ENCODE data around the gene DIS3L2.
"Not testable (repeated sequence)": the region's sequence is repeated elsewhere in the genome, so short reads cannot be mapped to it uniquely, and the experiment has no call there.

Gene DIS3L2

DNA sequence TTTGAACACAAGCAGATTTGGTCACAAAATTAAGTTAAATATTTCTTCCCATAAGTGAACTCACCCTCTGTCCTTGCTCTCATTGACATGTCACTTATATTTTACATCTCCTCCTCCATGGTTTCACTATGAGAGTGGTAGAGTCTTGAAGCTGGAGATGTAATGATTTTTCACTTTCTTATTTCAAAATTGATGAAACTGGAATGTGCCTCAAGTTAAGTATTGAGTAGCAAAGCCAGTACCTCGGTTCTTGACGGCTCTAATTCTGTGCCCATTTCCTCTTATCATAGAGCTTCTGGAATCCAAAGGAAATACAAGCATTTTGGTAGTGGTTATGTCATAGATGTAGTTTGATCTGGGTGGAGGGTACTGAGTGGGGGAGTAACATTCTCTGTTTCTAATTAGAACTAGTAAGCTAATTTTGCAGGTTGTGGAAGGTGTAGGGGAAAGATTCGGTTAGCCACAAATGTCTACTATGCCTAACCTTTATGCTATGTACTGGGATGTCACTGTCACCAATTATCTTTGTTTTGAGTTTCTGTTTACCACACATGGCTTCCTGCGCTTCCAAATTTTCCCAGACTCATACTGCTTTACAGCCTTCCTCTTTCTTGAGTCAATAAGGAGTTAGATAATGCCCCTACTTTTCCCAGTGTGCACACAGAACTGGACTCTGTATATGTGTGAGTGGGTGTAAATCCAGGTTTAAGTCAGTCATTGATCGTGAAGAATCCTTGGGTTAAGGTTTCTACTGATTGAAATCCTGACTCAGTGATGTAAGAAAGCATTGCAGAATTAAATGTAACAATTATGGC lies 96.8 kb downstream of the DIS3L2 start:
- no peak for DNase-seq (ENCODE audit: low spot score)

DNA sequence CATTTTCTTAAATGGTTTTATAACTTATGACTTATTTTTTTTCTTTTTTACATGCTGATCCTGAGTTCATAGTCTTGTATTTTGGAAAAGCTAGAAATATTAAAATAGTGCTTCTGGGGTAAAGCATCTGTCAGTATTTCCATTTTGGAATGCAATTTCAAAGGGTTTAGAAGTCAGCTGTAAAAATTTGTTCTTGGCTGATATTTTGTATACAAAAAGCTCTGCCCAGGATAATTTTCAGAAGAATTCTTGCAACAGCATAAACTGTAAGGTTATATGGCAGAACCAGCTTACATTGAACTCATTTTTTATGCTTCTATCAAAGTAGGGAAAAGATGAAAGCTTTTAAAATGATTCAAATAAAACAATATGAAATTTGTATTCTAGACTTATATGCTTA lies 97.4 kb downstream of the DIS3L2 start:
- DNase-seq (ENCODE audit: low spot score): no peak

DNA sequence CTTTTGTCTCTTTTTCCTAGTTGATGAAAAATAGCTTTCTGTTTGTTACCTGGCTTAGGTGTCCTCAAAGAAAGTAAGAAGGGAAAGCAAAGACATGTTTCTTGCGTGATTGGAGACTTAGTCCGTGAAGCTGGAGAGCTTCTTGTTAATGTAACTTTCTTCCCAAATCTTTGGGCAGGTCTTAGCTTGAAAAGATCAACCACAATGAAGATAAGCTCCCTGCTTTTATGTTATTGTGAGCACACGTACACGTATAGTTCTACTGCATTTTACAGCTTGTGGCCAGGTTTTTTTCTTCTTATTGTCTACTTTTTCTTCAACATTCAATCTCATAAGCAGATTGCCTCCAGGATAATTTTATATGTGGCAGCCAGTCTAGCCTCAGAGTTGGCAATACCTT lies 99.8 kb downstream of the DIS3L2 start:
- DNase-seq (ENCODE audit: low spot score): no peak

DNA sequence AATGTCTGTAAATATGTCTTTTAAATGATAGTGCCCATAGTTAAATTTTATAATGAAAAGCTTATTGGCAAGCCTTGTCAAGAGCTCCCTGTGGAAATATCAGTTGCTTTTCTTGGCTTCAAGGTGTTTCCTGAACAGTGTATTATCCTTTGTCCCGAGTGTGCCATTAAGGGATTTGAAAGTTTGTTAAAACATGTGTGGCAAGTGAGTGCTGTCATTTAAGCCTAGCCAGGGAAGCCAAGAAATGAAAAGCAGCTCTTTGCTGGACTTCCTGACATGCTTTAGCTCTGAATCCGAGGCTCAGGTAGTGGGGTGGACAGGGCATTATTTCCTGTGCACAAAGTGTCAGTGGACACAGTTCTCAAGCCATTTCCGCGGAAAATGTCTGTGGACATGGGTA lies 111.5 kb downstream of the DIS3L2 start:
- DNase-seq (ENCODE audit: low spot score): no peak

DNA sequence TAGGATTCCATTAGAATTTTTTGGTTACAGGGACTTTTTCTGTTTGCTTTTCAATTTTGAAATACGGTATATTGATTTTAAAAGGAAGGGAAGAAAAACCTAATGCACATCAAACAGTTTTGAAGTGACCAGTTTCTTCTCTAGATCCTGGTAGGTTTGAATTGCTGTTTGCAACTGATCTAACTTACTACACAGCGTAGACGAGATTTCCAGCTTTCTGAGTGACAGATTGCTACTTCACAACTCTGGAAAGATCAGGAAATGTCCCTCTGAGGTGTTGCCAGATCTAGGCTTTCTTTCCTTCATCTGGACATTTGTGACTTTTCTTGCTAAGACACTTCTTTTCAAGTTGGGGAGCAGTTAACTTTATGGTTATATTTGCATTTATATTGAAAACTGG lies 112.2 kb downstream of the DIS3L2 start:
- no peak for DNase-seq (ENCODE audit: low spot score)

DNA sequence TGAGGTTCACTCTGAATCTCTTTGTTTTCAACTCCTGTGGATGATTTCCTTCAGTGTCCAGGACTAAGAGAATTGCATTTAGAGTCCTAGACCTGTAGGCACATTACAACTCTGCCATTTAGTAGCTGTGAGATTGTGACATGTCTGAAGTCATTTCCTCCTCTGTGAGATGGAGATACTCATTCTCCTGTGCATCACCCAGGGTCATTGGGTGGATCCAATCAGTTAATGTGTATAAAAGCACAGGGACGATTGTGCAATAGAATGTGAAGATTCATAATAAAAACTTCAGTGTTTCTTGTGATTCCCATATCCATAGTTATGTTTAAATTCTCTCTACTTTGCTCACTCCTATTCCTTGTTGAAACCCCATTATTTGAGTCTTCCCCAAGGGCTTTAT lies 113.6 kb downstream of the DIS3L2 start:
- no peak for DNase-seq (ENCODE audit: low spot score)

DNA sequence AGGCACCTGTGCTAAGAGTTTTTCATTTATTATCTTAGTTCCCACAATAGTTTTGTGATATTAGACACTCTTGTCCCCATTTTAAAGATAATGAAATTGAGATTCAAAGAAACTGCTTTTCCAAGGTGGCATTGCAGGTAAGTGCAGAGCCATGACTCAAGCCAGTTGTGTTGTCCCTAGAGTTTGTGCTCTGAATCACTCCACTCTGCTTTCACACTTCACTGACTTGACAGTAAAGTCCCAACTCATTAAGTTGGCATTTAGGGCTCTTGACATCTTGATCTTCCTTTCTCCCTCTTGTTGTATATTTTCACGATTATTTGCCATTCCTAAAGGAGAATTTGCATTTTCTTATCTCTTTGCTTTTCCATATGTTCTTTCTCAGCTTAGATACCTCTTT lies 114.3 kb downstream of the DIS3L2 start:
- no peak for DNase-seq (ENCODE audit: low spot score)

DNA sequence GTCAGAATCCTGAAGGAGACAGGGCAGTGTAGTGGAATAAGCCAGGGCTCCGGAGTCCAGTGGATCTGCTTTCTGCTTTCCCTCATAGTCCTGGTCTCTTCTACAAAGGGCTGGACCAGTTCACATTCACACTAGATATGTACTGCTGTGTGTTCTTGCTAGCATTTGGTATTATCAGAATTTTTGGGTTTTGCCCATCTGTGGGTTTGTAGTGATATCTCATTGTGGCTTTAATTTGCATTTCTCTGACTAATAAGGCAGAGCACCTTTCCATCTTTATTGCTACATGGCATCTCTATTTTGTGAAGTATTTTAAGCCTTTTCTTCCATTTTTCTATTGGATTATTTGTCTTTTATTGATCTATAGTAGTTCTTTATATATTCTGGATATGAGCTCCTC lies 114.8 kb downstream of the DIS3L2 start:
- DNase-seq (ENCODE audit: low spot score): no peak

DNA sequence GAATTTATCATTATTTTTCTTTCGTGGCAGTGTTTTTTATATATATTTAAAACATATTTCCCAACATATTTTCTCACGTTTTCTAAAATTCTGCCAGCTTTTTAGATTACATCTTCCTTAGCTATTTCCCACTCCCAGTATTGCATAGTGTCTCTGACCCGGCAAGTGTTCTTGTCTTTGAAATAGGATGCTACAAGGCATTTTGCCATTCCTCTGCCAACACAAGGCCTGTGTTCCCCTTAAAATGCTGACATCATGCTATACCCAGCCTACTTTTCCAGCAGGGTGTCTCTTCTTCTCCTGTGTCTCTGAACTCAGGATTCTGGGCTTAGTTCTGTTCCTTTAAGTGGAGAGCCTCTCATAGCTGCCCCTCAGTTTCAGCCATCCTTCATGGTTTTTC lies 115.2 kb downstream of the DIS3L2 start:
- DNase-seq (ENCODE audit: low spot score): no peak

DNA sequence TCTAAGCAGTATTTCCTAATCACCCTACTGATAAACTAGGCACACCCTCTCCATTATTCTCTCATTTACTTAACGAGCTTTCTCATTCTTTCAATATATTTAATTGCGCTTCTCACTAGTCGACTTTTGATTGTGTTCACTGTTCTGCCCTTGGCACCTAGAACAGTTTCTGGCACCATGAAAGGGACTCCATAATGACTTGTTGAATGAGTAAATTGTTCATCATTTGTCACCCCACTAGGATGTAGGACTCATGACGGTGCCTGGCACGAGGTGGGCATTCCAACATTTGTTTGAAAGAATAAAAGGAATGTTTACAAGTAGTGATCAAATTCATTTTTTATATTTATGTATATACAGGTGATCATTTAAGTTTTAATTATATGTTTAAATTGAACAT lies 123.7 kb downstream of the DIS3L2 start:
- DNase-seq (ENCODE audit: low spot score): no peak

DNA sequence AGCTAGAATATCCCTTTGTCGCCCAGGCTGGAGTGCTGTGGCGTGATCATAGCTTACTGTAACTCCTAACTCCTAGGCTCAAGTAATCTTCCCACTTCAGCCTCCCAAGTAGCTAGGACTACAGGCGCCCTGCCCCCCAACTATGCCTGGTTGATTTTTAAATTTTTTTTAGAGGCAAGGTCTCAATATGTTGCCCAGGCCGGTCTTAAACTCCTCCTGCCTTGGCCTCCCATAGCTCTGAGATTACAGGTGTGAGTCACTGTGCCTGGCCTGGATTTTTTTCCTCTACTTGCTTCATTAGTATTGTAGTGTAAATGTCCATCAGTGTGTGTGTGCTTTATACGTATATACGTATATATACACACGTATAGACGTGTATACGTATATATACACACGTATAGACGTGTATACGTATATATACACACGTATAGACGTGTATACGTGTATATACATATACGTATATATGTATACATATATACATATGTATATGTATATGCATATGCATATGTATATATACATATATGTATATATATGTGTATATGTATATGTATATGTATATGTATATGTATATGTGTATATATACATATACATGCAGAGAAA lies 124.4 kb downstream of the DIS3L2 start:
- no peak for DNase-seq (ENCODE audit: low spot score)

DNA sequence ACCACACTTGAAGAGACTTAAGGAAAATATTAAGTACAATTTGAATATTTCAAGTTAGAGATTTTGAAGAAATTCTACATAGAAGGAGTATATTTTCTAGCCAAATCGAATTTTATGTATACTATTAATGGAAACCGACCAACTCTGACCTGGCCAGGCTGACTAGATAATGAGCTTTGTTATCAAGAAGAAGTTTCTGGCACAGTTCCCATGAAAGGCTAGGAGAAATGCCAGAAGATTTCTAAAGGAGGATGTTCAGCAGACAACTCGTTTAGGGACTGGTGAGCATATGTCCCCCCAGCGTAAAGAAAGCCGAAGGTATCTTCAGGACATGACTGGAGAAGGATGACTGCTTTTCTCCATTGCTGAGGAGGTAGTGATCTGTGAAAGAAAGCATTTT lies 127.3 kb downstream of the DIS3L2 start:
- DNase-seq (ENCODE audit: low spot score): no peak

DNA sequence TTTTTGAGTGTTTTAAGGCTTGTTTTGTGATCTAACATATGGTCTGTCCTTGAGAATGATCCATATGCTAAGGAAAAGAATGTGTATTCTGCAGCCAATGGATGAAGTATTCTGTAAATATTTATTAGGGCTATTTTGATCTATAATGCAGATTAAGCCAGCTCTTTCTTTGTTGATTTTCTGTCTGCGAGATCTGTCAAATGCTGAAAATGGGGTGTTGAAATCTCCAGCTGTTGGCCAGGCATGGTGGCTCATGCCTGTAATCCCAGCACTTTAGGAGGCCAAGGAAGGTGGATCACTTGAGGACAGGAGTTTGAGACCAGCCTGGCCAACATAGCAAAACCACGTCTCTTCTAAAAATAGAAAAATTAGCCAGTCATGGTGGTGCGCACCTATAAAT lies 132.7 kb downstream of the DIS3L2 start:
- DNase-seq (ENCODE audit: low spot score): no peak

DNA sequence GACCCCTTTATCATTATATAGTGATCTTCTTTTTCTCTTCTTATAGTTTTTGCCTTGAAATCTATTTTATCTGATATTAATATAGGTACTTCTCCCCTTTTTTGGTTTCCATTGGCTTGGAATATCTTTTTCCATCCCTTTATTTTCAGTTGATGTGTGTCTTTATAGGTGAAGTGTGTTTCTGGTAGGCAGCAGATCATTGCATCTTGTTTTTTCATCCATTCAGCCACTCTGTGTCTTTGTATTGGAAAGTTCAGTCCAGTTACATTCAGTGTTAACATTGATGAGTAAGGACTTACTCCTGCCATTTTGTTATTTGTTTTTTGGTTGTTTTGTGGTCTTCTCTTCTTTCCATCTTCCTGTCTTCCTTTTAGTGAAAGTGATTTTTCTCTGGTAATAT lies 133.4 kb downstream of the DIS3L2 start:
- no peak for DNase-seq (ENCODE audit: low spot score)

DNA sequence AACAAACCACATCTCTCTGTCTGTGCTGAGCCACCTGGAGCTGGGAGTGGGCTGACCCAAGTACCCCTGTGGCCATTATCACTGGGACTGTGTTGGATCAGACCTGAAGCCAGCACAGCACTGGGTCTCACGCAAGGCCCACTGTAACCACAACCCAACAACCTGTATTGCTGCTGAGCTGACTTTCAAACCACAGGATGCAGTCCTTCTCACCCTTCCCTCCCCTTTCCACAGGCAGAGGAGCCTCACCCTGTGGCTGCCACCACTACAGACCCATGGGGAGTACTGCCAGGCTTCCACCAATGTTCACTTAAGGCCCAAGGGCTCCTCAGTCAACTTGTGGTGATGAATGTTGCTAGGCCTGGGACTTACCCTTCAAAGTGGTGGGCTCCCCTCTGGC lies 135.7 kb downstream of the DIS3L2 start:
- no peak for DNase-seq (ENCODE audit: low spot score)

DNA sequence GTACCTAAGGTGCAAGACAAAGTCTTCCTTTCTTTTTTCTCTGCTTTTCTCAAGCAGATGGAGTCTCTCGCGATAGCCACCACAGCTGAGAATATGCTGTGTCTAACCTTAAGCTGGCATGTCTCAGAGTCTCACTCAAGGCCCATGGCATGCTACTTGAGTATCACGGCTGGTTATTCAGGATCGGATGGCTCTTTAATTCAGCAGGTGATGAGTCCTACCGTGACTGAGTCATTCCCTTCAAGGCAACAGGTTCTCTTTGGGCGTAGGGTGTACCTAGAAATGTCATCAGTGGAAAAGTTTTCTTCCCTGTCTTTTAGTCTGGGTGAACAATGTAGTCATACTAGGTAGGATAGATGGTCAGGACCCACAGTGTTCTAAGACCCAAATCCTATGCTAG lies 136.2 kb downstream of the DIS3L2 start:
- no peak for DNase-seq (ENCODE audit: low spot score)

DNA sequence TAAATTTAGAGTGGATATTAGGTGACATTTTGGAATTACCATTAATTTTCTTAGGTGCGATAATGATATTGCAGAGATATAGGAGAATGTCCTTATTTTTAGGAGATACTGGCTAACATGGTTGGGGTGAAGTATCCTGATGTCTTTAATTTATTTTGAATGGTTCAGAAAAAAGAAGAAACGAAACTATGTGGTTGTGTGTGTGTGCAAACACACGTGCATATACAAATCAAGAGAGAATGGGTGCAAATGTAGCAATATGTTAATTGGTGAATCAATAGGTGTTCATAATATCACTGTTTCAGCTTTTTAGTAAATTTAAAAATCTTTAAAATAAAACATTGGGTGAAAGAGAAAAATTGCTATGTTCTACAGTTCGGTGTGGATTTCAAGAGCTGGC lies 140.9 kb downstream of the DIS3L2 start:
- no peak for DNase-seq (ENCODE audit: low spot score)

DNA sequence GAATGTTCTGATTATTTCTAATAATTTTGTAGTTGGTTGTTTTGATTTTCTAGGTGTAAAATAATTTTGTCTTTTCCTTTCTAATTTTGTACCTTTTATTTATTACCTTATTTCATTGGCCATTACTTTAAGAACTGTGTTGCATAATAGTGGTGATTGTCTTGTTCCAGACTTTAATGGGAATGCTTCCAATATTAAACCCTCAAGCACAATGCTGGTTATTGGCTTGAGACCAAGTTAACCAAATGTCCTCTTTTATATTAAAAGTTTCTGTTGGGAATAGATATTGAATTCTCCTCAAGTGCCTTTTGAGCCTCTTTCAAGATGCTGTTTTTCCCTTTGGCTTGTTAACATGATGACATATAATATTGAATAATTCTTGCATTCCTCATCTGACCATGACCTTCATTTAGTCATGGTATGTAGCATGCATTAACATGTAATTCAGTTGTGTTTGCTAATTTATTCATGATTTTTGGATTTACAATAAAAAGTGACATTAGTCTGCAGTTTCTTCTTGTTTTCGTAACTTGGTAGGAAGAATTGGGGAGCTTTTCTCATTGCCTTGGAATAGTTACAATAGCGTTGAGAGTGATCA lies 141.7 kb downstream of the DIS3L2 start:
- DNase-seq (ENCODE audit: low spot score): no peak

DNA sequence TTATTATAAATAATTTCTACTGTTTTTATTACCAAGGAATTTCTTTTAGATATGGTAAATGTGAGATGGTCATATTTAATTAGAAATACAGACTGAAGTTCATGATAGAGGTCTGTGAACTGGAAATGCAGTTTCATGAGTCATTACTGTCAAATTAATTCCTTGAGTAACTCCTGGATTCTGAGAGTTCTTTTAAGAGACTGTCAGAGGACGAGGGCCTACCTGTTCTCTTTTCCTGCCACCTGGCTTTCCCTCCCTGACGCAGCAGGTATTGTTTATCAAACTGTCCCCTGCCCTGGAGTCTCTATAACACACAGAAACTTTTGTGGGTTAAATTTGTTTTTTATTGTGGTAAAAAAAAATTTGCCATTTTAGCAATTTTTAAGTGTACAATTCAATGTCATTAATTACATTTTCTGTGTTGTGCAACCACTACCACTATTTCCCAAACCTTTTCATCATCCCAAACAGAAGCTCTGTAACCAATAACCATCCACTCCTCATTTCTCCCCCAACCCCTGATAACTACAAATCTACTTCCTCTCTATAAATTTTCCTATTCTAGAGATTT lies 142.6 kb downstream of the DIS3L2 start:
- DNase-seq (ENCODE audit: low spot score): no peak

DNA sequence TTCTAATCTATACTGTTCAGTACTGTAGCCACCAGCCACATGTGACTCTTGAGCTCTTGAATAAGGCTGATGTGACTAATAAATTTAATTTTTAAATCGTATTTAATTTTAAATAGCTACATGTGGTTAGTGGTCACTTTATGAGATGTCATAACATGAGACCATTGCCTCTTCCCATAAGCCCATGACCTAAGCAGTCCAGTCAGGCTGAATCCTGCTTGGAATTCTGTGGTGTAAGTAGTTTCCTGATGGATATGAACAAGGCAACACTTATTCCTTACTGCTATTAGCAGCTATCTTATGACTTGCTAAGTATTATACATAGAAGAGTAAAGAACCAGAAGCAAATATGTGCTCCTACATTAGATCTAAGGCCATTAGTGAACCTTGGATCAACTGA lies 150.0 kb downstream of the DIS3L2 start:
- DNase-seq (ENCODE audit: low spot score): no peak

DNA sequence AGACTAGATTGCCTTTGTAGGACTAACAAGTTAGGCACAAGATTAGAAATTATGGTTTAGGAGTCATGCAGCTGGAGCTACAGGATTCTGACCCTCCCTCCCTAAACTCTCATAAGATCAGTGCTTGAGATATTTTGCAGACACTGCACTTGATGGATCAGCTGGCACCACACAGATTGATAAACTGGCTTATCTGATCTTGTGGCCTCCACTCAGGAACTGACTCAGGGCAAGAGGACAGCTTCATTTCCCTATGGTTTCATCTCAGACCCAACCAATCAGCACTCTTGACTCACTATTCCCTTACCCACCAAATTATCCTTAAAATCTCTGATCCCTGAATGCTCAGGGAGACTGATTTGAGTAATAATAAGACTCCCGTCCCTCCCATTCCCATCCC lies 152.3 kb downstream of the DIS3L2 start:
- DNase-seq (ENCODE audit: low spot score): no peak

DNA sequence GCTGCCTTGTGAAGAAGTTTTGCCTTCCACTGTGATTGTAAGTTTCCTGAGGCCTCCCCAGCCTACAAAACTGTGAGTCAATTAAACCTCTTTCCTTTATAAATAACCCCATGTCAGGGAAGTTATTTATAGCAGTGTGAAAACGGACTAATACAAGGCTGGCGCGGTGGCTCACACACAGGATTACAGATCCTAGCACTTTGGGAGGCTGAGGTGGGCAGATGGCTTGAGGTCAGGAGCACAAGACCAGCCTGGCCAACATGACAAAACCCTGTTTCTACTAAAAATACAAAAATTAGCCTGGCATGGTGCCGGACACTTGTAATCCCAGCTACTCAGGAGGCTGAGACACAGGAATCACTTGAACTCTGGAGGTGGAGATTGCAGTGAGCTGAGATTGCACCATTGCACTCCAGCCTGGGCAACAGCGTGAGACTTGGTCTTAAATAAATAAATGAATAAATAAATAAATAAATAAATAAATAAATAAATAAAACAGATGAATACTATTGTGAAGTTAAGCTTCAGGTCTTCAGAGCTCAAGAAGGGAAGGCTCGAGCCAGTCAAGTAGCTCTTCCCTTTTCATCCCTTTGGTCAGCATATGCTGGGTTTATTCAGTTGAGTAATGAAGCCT lies 154.3 kb downstream of the DIS3L2 start:
- DNase-seq (ENCODE audit: low spot score): not testable (repeated sequence)

DNA sequence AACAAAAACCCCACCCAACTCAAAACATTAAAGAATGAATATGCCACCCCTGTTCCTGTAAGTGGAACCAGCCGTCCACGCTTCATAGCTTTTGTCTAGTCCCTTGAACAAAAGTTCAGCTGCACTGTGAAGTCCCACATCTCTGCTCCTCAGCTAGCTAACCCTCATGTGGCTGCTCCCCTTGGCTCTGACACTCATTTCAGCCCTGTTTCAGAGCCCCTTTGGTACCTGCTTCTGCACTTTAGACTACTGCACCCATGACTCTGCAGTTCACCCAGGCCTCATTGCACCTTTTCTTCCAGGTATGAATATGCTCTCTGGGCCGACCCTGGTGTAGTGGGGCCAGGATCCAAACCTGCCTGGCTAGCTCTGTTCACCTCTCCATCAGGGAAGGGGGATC lies 155.3 kb downstream of the DIS3L2 start:
- no peak for DNase-seq (ENCODE audit: low spot score)
